Lung (tissue), 12 donors: ENCODE data around the gene AGAP1. TPM values are rescaled to one million over a fixed set of nuclear protein-coding genes. Genes with fewer than 3 reads are reported as not detected.

Experiments used
- ATAC-seq: fragments of 200-7000 bp; cut with Tn5 transposase; one replicate; pipeline ENCODE4 v1.9.1; 2020; ENCODE audit warnings: moderate number of reproducible peaks; ENCODE audit not compliant: insufficient read depth, low FRiP score
- DNase-seq, 3 donors: peaks; one replicate each; pipeline ENCODE4 v3.0.0-alpha.2; 2013 to 2017
- H3K27ac ChIP-seq, 2 donors: one replicate each; pipeline ENCODE4 v1.5.1; 2013; ENCODE audit warnings: mild to moderate bottlenecking in 2 of 2, moderate library complexity in 2 of 2, control low read depth in 1 of 2, inconsistent platforms in 1 of 2, low read depth in 1 of 2, low read length in 1 of 2
- H3K27me3 ChIP-seq, 3 donors: one replicate each; pipeline ENCODE4 v1.5.1; 2013; ENCODE audit warnings: low read length in 2 of 3; ENCODE audit not compliant: control insufficient read depth in 3 of 3, insufficient read depth in 3 of 3
- H3K36me3 ChIP-seq, 4 donors: one replicate each; pipeline ENCODE4 v1.5.1; 2013; ENCODE audit warnings: low read length in 4 of 4, mild to moderate bottlenecking in 1 of 4, moderate library complexity in 1 of 4; ENCODE audit not compliant: control insufficient read depth in 4 of 4, insufficient read depth in 4 of 4
- H3K4me1 ChIP-seq, 5 donors: one replicate each; pipeline ENCODE4 v1.5.1; 2013; ENCODE audit warnings: low read length in 5 of 5, mild to moderate bottlenecking in 2 of 5, moderate library complexity in 1 of 5; ENCODE audit not compliant: control insufficient read depth in 5 of 5, insufficient read depth in 5 of 5
- H3K4me3 ChIP-seq: one replicate; pipeline ENCODE4 v1.5.1; 2013; ENCODE audit warnings: mild to moderate bottlenecking, control low read depth, moderate library complexity
- H3K9ac ChIP-seq, 2 donors: one replicate each; pipeline ENCODE4 v1.5.1; 2013; ENCODE audit warnings: low read length in 2 of 2, control low read depth in 1 of 2; ENCODE audit not compliant: insufficient read depth in 1 of 2
- H3K9me3 ChIP-seq, 4 donors: one replicate each; pipeline ENCODE4 v1.5.1; 2013; ENCODE audit warnings: low read length in 3 of 4, mild to moderate bottlenecking in 1 of 4, moderate library complexity in 1 of 4; ENCODE audit not compliant: control insufficient read depth in 4 of 4, insufficient read depth in 3 of 4
- CTCF ChIP-seq: IDR thresholded peaks from 2 replicates; pipeline ENCODE4 v1.5.1; 2012; ENCODE audit warnings: mild to moderate bottlenecking; ENCODE audit errors: control extremely low read depth, extremely low read depth
- WGBS, 2 donors: extraction: QIAGEN DNeasy Blood & Tissue Kit; methylation state at CpG; one replicate each; pipeline ENCODE4 v1.1.7; 2013; 5-methylcytosine and 5-hydroxymethylcytosine counted together
- polyA plus RNA-seq, 2 donors: library from polyadenylated mRNA; stranded (reverse); fragments of 200-250 nt; gene quantifications; one replicate each; pipeline ENCODE4 v1.2.1, GENCODE V29; 2013
- total RNA-seq, 2 donors: library from RNA; depleted of rRNA in 1 of 2; stranded (reverse); fragments of >200 nt in 1 of 2; gene quantifications; one replicate each; pipeline ENCODE4 v1.2.1, GENCODE V29; 2014 to 2021
- donor health status: control.
- donor health status: control.
- donor health status: Bipolar disorder and iron deficiency.
- donor health status: healthy.
- donor health status: DM: yes; HTN: yes; CAD: no.

AGAP1 gene
- total and polyA plus RNA-seq, 4 donors, result 6.6 to 39.4 (median 20.2) TPM

- Histone ChIP-seq H3K9me3 (no peaks in the 10 kb centered on the region), H3K9ac (no peak overlapping the region), H3K4me1 (peaks cover 2 to 25% (median 6%) of the 10 kb centered on the region in 5 donors), H3K36me3 (no peaks in the 10 kb centered on the region), H3K4me3 (no peak overlapping the region), H3K27me3 (no peaks in the 10 kb centered on the region), H3K27ac (no peak overlapping the region)
- no peak for ATAC-seq
- no peak for DNase-seq
- 80 to 82% methylated on average over 8 of the region's 8 CpGs for WGBS, 2 donors
- no peak for TF ChIP-seq CTCF
These were observed 81.6 kb downstream of the AGAP1 start for GRCh38 chr2:235575431-235575830.

GRCh38 chr2:235575904-235576303 is 82.1 kb downstream of the AGAP1 start:
- no peak overlapping the region for H3K9ac ChIP-seq
- H3K9me3 ChIP-seq, result no peaks in the 10 kb centered on the region
- no peak for DNase-seq
- no peaks in the 10 kb centered on the region for H3K27me3 ChIP-seq
- no peaks in the 10 kb centered on the region for H3K36me3 ChIP-seq
- ATAC-seq, result no peak
- 72 to 77% methylated on average over 8 of the region's 8 CpGs for WGBS, 2 donors
- H3K4me1 ChIP-seq, result peaks cover 0 to 21% (median 6%) of the 10 kb centered on the region in 5 donors
- no peak overlapping the region for H3K27ac ChIP-seq
- no peak overlapping the region for H3K4me3 ChIP-seq
- no peak for TF ChIP-seq CTCF

DNA sequence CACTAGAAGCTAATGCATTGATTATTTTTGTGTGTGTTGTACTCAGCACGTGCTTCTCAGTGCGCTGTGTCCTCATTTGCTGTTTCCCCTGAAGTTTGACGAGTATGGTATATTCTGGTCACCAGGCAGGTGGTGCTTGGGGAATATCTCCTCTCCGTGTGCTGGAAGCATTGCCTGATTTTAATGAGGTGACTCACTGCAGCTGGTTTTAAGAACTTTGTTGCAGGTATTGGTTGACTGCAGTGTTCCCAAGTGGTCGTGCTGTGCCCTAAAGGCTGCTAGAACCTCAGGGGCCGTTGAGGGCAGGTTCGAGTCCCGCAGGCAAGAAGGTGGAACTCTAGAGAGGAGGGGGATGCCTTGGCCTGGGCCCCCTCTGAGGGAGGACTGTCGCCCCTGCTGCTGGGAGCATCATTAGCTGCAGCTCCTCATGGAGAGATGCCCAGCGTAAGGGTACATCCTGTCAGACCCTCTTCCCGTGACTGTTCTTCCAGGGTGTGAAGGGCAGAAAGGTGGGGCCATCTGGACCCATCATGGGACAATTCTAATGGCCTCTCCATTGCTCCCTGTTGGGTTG is 82.6 kb downstream of the AGAP1 start:
- H3K27me3 ChIP-seq, result no peaks in the 10 kb centered on the region
- DNase-seq (no peak), ATAC-seq (no peak)
- H3K4me1 ChIP-seq, result peaks cover 0 to 21% (median 6%) of the 10 kb centered on the region in 5 donors
- 91% methylated on average over 11 of the region's 11 CpGs for WGBS, 2 donors
- no peak for TF ChIP-seq CTCF
- no peaks in the 10 kb centered on the region for H3K36me3 ChIP-seq
- no peaks in the 10 kb centered on the region for H3K9me3 ChIP-seq
- no peak overlapping the region for H3K9ac ChIP-seq
- no peak overlapping the region for H3K27ac ChIP-seq
- H3K4me3 ChIP-seq, result no peak overlapping the region
